Muscle of back (tissue), 11 donors: ENCODE results near the gene LSMEM2. TPM values are rescaled to one million over a fixed set of nuclear protein-coding genes. Genes with fewer than 3 reads are reported as not detected.

ENCODE experiments used
- DNase-seq, 3 donors: peaks; one replicate each; pipeline versions ENCODE4 v3.0.0 to v3.0.0-alpha.2; 2013
- polyA plus RNA-seq, 10 donors: library from polyadenylated mRNA; unstranded; fragments of 120-200 nt; gene quantifications; one replicate each; pipeline ENCODE4 v1.2.1, GENCODE V29; 2013; ENCODE audit not compliant: insufficient read length in 10 of 10

Gene LSMEM2
- polyA plus RNA-seq, 10 donors = 13.8 to 39.2 (median 30.1) TPM

GRCh38 chr3:50320853-50321335 lies 42.0 kb downstream of the LSMEM2 start:
- peak; percentile 77 to 95 (median 89) for DNase-seq

DNA sequence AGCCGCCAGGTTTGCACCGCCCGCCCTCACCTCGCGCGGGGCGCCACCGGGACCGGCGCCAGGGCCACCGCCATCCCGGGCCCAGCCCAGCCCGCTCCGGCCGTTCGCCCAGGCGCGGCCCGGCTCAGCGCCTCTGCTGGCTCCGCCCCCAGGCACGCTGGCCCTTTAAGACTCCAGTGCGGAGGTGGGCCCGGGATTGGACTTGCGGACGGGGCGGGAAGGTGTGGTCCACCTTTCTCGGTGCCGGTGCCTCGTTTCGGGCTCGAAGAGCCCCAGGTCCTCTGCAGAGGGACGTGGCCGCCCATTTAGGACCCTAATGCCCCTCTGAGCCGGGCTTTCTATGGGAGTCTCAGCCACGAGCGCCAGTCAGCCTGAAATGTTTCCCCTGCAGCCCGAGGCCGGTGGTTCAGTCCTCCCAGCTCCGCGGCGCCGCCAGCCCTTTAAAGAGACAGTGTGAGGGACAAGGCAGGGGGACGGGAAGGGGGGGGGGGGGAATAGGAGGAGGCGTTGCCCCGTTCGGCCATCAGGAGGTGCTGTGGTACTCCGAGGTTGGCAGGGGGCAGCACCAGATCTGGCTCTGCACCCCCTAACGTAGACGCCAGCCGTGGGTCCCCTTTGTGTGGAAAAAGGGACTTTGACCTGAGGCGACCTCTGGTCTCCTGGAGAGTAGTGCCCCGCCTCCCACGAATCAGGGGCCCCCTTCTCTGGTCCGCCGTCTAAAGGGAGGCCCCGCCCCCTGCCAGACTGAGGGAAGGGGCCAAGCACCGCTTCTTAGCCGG lies 42.6 kb downstream of the LSMEM2 start:
- DNase-seq = peak; percentile 90 to 97 (median 91)

DNA sequence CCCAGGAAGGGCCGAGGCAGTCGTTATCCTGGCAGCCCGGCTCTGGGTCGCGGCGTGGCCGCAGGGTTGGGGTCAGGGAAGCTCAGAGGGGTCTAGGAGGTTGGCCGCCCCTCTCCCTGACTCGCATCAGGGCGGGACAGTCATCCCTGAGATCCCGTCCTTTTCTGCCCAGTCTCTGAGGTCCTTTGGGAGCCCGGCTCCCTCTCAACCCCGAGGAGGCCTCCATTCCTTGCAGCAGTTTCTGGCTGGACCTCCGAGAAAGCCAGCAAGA lies 43.2 kb downstream of the LSMEM2 start:
- no peak for DNase-seq

DNA sequence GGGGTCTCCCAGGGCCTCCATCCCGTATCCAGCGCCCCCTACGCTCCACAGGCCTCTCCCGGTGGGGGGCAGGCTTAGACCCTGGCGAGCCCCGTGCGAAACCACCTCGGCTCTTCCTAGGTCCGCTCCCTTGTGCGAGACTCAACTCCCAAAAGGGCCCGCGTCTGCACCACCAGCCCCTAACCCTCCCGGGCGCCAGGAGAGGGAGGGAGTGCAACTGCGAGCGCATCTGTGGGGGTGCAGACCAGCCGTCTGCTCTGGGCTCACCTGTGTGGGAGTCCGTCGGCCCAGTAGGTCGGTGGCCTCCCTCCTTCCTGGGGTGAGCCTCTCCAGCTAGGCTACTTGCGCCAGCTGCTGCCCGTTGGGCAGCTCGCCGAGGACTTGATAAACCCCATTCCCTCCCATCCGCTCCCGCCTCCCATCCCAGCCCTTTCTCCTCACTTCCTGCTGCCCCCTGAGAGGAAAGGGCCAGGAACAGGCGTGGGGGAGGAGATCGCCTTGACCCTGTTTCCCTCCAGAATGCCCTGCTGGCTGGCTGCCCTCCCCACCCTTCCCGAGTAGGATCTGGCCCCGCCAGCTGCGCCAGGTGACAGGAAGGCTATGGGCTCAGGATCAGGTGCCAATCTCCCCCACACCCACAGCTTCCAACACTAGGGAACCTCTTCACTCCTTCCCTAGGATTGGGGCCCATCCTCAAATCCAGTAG lies 43.7 kb downstream of the LSMEM2 start, which contains the start of gene HYAL2:
TSS of gene HYAL2 (minus strand) at position 360 of the 706 bp plus-strand sequence. CDS start 2,256 bp downstream, outside the sequence.
- peak in 1 of 3 donors; percentile 59 for DNase-seq

DNA sequence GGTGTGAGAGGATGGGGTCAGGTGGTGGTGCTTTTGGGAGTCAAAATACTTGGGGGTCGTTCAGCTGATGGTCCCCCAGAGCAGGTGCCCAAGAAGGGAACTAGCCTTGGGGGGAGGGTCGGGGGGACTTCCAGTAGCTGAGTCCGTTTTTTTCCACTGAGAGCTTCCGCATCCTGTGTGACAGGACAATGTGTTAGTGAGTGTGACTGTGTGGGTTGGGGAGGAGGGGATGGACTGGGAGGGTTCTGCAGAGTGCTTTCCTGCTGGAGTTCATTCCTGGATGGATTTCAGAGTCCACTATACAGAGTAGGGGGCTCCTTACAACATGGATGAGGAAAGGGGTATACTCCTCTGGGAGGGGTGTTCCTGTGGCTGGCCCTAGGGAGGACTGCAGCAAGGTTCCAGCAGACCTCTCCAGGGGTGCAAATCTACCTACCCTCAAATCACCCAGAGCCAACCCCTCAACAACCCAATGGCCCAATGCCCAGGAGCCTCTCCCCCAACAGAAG lies 44.3 kb downstream of the LSMEM2 start:
- peak in 1 of 3 donors; percentile 64 for DNase-seq

- peak in 1 of 3 donors; percentile 55 for DNase-seq
Observed at GRCh38 chr3:50323614-50324199, 44.8 kb downstream of the LSMEM2 start.

DNA sequence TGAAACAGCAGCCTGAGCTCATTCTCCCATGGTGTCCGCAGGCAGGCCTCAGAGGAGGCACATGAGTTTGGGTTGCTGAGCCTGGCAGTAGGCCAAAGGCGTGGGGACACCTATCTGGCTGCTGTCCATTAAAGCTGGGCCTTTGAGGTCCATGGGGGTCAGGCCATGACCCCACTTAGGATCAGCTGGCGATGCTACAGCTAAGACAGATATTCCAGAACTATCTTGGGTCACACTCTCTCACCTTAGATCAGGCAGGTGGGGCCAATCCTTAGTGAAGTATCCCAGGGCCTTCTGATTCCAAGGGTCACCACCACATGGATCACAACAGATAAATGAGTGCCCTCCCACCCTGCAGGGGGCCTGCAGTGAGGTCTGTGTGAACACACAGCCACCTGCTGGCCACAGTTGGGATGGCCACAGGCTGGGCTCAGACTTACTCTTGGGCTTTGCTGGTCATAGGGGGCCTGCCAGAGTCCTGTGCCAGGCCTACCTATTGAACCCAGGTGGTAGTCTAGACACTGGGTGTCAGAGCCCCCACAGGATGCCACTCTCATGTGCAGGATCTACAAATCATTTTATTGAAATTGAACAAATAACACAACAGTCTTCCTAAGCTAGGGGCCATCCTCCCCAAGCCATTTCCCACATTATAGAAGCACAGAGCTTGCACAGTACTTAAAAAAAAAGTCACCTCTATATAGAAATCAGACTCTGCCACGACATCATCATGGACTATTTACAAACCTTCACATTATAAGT lies 45.6 kb downstream of the LSMEM2 start:
- DNase-seq = peak in 2 of 3 donors; percentile 66 to 81

DNA sequence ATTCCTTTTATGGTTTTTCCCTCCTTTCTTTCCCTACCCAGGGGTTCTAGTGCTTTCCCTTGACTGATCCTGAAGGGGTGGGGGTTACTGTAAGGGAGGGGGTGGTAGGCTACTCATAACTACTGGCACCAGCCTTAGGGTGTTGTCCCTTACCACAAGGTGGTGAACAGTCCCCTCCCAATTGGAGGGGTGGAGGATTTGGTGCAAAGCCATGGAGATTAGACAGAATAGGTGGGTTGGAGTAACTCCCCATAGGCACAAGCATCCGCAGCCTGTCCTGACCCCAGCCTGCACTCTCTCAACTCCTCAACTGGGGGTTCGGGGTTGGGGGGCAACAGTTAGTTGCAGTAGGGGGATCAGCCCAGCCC lies 46.2 kb downstream of the LSMEM2 start:
- DNase-seq = no peak

DNA sequence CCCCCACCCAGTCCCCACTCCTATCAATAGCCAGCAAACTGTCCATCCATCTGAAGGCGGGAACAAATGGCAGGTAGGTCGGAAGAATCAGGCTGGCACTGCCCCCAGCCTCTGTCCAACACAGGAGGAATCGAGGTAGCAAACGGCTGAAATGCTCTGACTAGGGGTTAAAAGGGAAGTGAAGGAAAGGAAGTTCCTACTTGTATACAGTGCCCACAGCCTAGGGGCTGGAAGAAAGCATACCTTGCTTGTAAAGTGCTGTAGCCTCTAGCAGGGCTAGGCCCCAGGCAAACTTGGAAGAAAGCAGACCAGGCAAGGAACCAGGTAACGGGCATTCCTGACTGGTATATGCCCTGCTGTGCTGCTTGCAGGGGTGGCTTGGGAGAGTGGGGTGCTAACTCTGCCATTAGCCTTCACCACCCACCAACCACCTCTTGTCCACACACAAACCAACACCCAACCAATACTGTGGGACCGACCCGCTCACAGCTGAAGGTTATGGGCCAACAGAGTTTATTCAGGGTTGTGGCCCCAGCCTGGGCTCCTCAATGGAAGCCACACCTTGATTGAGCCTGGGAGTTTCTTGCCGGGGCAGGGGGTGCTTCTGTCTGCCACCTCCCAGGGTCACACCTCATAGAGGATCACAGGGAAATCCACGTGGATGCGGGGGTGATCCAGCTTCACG lies 46.8 kb downstream of the LSMEM2 start:
- DNase-seq = no peak

DNA sequence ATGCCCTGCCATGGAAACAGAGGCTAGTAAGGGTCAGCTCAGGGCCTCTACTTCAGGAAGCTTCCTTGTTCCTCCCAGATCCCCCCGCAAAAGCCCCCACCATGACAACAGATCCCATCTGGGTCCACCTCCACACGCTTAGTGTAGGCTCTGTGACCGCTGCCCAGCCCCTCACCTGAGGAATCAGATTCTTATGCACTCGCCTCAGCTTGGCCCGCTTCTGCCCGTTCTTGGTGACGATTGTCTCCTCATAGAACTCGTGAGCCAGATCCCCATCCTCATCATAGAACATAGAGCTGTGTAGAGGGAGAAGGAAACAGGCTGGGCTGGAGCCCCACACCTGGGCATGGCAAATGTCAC lies 47.3 kb downstream of the LSMEM2 start:
- no peak for DNase-seq

DNA sequence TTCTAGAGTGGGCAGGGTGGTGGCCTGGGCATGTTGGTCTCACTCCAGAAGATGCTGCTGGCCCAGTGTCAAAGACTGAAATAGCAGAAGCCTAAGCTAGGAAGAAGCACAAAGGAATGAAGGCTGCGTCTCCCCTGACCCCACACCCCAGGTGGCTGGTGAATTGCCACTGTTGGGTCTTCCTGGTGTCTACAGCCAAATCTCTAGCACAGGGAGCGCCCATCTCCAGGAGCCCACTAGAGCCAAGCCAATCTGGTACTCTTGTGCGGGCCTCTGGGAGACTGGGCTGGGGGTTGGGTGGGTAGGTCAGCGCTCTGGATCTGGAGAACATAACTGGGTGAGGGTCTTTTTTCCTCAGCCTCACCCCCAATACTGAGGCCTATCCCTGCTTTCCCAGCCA lies 48.2 kb downstream of the LSMEM2 start:
- DNase-seq = no peak

- peak; percentile 96 to 98 (median 97) for DNase-seq
Observed at GRCh38 chr3:50327943-50328691, 49.2 kb downstream of the LSMEM2 start, which contains the start of gene TUSC2. Gene TUSC2 (minus strand): TSS chr3:50328223. CDS start chr3:50328099, 124 bp downstream.

DNA sequence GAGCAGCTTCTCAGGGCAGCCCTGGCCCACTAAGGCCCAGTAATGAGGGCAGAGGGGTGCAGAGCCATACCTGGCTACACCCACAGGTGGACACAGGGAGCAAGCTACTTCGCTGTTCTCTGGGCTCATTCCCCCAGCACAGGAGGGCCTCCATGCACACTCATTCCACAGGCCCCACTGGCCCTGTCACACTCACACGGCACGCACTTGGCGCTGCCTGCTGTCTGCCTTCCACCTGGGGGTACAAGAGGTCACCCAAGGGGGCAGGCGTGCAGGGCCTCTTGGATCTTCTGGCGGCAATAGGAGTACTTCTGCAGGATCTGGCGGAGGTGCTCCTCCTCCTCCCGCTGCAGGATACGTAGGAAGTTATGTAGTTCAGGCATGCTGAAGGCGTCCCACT lies 51.4 kb downstream of the LSMEM2 start:
- DNase-seq = no peak

DNA sequence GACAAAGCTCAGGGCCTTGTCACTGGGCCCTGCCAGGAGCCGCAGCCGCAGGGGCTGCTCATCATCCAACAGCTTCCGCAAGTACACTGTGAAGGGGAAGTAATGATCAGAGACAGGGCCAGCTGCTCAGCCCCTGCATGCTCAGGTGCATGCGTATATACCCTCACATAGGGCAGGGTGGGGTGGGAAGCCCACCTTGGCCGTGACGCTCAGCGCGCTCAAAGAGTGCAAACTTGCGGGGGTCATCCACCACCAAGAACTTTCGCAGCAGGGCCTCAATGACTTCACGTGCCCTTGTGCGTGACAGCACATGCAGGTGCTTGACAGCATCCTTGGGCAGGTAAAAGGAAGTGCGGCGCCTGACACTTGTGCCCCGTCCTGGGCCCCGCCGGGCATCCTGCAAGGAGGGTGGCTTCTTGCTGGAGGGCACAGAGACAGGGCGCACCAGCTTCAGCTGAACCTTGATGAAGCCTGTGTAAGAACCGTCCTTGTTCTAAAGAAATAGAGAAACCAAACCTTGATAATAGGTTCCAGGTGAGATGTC lies 52.5 kb downstream of the LSMEM2 start:
- no peak for DNase-seq

GRCh38 chr3:50333744-50334328 lies 54.9 kb downstream of the LSMEM2 start:
- peak in 1 of 3 donors; percentile 67 for DNase-seq

DNA sequence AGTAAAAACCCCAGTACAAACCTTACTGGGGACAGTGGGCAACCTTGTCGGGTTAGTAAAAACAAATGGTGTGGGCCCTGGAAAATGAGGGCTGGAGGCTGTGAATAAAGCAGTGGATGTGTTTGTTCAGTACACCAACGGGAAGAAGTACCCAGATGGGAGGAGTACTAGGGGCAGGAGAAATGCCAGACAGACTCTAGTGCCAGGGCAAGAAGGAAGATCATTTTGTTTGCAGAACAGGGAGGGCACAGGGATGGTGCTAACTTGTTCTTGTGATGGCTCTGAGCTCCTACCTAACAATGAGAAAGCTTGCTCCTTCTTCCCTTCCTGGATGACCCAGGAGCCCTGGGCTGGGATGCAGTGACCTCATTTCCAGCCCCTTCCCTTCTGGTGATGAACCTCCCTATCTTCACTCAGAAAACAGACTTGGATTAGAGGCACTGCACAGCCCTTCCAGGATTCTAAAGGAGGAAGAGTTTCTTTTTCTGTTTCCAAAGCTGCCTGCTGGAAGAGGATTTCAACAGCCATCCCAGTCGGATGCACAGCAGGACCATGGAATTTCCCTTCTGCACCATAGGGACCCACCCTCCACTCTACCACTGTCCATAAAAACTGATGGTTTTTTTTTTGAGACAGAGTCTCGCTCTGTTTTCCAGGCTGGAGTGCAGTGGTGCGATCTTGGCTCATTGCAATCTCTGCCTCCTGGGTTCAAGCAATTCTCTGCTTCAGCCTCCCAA lies 55.6 kb downstream of the LSMEM2 start:
- DNase-seq = no peak

GRCh38 chr3:50336452-50337174 lies 57.7 kb downstream of the LSMEM2 start:
- DNase-seq = no peak

DNA sequence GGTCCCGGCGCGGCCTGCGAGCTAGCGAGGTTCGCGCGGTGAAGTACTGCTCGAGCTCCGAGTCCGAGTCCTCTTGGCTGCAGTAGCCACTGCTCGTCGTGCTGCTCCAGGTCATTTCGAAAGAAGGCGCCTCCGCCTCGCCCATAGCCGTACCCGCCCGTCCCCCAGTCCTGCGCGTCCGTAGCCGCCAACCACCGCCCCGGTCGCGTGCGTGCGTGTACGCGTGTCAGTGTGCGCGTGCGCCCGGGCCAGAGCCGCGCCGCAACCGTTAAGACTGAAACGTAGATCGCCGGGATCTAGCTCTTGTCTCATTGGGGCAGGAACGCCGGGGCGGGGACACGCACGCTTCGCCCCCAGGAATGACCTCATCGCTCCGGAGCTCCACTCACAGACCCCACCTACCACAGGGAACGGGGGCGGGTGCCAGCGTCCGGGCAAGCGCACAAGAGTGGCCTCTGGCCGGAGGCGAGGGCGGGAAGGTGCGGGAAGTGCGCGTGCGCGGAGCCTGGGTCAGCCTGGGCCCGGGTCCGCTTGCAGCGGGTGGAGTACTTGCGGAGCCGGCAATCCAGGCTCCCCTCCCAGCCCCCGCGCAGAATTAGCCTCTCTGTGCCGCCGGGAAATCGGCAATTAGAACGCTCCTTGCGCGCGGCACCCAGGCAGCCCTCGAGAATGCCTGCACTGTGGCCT lies 58.4 kb downstream of the LSMEM2 start:
- DNase-seq = peak; percentile 99 to 100 (median 99)
